Melanocyte of skin (primary cell): ENCODE data around the gene CCR8. TPM values are rescaled to one million over a fixed set of nuclear protein-coding genes. Genes with fewer than 3 reads are reported as not detected.

Source experiments
- total RNA-seq, 2 donors: library from RNA; depleted of rRNA; stranded (reverse); fragments of >200 nt; gene quantifications; 2 replicates each; pipeline ENCODE4 v1.2.3, GENCODE V29; 2012

CCR8 gene, protein sequence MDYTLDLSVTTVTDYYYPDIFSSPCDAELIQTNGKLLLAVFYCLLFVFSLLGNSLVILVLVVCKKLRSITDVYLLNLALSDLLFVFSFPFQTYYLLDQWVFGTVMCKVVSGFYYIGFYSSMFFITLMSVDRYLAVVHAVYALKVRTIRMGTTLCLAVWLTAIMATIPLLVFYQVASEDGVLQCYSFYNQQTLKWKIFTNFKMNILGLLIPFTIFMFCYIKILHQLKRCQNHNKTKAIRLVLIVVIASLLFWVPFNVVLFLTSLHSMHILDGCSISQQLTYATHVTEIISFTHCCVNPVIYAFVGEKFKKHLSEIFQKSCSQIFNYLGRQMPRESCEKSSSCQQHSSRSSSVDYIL
- total RNA-seq = not detected

DNA sequence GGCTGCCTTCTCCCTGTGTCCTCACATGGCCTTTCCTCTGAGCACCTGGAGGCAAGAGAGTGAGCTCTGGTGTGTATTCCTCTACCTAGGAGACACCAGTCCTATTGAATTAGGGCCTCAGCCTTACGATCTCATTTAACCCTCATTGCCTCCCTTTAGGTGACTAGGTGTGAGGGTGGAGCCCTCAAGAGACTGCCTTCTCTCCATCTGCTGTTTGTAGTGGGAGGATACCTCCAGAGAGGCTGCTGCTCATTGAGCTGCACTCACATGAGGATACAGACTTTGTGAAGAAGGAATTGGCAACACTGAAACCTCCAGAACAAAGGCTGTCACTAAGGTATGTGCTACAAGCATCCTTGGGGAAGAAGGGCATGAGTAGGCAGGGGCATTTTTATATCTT, at the start of gene CCR8:
TSS of gene CCR8 (plus strand) at position 217 of the 400 bp plus-strand sequence. CDS start 2,623 bp downstream, outside the sequence.

DNA sequence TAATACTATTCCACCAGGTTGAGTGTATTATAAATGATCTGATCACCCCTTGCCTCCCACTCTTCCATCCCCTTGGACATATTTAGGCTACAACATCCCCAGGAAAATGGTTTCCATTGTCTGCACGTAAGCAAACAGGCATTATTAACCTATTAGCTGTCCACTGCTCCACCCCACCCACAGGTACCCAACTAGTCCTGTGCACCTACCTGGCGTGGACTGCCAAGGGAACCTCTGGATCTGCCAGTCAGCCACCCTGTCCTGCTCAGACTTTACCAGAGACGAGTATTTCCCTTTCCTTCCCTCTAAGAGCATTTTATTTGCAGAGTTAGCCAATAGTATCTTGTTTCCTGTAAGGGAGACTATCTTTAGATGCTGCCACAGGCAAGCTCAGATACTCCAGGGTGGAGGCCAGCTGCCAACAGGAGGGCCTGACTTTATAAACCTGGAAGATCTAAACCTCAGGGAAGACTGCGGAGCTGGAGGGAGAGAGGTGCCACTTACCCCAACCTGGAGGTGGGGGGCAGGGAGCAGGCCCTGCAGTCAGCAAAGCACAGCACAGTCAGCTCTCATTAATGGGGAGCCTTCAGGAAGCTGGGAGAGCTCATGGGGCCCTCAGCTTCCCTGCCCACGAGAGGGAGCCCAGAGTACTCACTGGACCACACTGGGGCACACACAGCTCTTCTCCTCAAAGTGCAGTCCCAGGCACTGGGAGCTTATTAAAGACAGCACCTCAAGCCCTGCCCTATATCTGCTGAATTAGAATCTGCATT, 49.6 kb upstream of the CCR8 start, which contains the start of gene CX3CR1:
TSS of gene CX3CR1 (minus strand) at position 292 of the 773 bp plus-strand sequence. CDS start 13,527 bp downstream, outside the sequence.

Other genes starting within 250 kb of the CCR8 start
- 10 to 100 TPM; 43.0 to 47.5 TPM for gene GORASP1, start 222.1 kb upstream of the CCR8 start, total RNA-seq
- 1 to 10 TPM; 1.7 to 4.5 TPM for gene TTC21A, start 222.0 kb upstream of the CCR8 start, total RNA-seq
- 1 to 10 TPM; 3.1 to 4.7 TPM for gene CSRNP1, start 176.1 kb upstream of the CCR8 start, total RNA-seq
- gene XIRP1, start 137.1 kb upstream of the CCR8 start, total RNA-seq = not detected
- not detected for gene CX3CR1, start 49.7 kb upstream of the CCR8 start, total RNA-seq
- gene SLC25A38, start 53.7 kb downstream of the CCR8 start, total RNA-seq = 10 to 100 TPM; 15.8 to 17.0 TPM
- 100 to 1,000 TPM; 509 to 922 TPM for gene RPSA, start 77.0 kb downstream of the CCR8 start, total RNA-seq
- gene MOBP, start 138.0 kb downstream of the CCR8 start, total RNA-seq = under 1 TPM in 1 of 2 donors, not detected in 1; under 0.01 TPM